Erythroblast (primary cell): ENCODE measurements around the gene EHBP1.
A peak's percentile ranks its signal among the peaks of the same experiment; 100 is the strongest.

ENCODE experiments used
- DNase-seq, 2 experiments: peaks; one replicate each; lab custom pipeline; 2025; lab: John Stamatoyannopoulos, UW
- GATA1 ChIP-seq: IDR thresholded peaks from 2 replicates; pipeline ENCODE4 v1.6.1; 2011; ENCODE audit warnings: low read depth, mild to moderate bottlenecking, control low read depth, low read length, moderate library complexity
- POLR2A ChIP-seq: IDR thresholded peaks from 2 replicates; pipeline ENCODE4 v1.6.1; 2011; ENCODE audit warnings: mild to moderate bottlenecking, low read length

Gene EHBP1

DNA sequence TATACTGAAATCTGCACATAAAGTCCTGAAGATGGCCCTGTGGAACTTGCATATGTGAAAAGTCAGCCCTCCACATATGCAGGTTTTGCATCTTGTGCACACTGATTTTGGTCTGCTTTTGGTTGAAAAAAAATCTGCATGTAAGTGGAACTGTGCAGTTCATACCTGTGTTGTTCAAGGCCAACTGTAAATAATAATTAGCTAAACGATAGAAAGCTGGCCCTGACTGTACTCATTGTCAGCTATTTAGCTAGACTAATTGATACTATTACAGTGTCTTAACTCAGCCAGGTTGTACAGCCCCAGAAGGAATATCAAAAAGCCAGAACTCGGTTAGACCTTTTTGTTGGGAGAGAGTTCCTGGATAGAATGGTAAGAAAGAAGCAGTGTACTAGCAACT, 54.5 kb downstream of the EHBP1 start:
- no peak for TF ChIP-seq POLR2A
- TF ChIP-seq GATA1 = no peak

DNA sequence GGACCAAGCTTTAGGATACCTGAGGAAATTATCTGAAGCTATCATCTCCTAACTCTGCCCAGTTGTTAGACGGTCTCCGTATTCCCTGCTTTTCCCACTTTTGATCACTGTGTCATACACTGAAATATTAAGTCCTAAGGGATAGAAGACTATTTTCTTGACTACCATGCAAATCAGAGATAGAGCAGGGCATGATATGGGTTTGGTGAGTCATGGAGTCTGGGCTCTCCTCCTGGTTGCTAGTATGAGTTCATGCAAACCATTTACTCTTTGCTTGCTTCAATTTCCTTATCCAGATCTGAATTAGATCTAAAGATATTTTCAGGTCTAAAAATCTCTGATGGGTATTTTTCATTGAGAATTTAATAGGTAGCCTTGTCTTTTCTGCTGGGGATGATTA, 55.0 kb downstream of the EHBP1 start:
- peak in 1 of 2 experiments; percentile 21 for DNase-seq
- TF ChIP-seq GATA1 (no peak), POLR2A (no peak)

More for the DNA sequence above, 54.5 kb downstream of the EHBP1 start:
- DNase-seq = no peak

GRCh38 chr2:62765619-62766376, 60.3 kb downstream of the EHBP1 start:
- TF ChIP-seq GATA1 (no peak), POLR2A (no peak)
- DNase-seq = no peak

GRCh38 chr2:62768615-62769014, 63.1 kb downstream of the EHBP1 start:
- TF ChIP-seq POLR2A (no peak), GATA1 (no peak)
- DNase-seq = no peak

DNA sequence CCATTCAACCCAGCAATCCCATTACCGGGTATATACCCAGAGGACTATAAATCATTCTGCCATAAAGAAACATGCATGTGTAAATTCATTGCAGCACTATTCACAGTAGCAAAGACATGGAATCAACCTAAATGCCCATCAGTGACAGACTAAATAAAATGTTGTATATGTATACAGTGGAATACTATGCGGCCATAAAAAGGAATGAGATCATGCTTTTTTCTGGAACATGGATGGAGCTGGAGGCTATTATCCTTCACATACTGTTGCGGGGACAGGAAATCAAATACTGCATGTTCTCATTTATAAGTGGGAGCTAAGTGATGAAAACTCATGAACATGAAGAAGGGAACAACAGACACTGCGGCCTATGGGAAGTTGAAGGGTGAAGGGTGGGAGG, 65.1 kb downstream of the EHBP1 start:
- DNase-seq = no peak
- TF ChIP-seq GATA1 = no peak

DNA sequence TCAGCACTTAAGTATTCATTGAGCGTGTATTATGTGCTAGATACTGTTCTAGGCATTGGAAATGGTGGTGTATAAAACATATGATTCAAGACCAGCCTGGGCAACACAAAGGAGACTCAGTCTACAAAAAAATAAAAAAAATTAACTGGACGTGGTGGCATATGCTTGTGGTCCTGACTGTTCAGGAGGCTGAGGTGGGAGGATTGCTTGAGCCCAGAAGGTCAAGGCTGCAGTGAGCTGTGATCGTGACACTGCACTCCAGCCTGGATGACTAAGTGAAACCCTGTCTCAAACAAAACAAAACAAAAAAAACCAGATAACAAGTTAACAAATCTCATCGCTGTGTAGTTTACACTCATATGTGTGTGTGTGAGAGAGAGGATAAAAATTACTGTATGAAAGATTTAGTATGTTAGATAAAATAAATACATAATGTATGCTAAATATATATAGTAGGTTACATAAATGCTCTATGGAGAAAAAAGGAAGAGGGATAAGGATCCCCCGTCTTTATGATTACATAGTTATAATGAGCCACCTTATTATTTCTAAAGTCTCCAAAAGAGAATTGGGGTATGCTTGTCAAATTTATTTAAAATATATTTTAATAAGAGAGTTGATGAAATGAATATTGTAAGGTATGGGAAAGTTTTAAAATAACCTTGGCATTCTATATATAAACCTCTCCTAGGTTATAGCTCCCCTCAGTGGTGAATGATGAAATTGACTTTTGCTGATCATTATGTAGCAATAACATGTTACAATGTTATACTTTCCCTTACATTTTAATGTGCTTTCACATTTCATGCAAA, 69.2 kb downstream of the EHBP1 start:
- DNase-seq = peak; percentile 57 to 79
- TF ChIP-seq POLR2A = no peak
- no peak for TF ChIP-seq GATA1

DNA sequence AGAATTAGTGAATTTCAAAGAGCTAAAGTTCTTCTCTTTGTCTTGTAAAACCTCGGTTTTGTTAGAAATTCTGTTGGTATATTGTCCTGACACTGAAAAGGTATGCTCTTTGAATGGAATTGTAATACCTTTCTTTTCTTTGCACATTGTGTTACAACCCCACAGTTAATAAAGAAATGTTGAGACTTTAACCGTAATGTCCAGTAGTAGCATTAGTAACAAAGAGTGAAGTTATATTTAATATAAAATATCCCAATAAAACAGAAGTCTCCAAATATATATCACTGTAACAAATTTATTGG, 69.8 kb downstream of the EHBP1 start:
- DNase-seq = no peak
- no peak for TF ChIP-seq GATA1
- no peak for TF ChIP-seq POLR2A

DNA sequence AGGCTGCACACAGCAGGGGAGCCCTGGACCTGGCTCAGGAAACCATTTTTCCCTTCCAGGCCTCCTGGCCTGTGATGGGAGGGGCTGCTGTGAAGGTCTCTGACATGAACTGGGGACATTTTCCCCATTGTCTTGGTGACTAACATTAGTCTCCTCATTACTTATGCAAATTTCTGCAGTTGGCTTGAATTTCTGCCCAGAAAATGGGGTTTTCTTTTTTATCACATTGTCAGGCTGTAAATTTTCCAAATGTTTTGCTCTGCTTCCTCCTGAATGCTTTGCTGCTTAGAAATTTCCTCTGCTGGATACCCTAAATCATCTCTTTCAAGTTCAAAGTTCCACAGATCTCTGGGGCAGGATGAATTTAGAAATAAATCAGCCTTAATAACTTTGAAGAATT, 78.2 kb downstream of the EHBP1 start:
- no peak for DNase-seq
- TF ChIP-seq POLR2A (no peak), GATA1 (no peak)

DNA sequence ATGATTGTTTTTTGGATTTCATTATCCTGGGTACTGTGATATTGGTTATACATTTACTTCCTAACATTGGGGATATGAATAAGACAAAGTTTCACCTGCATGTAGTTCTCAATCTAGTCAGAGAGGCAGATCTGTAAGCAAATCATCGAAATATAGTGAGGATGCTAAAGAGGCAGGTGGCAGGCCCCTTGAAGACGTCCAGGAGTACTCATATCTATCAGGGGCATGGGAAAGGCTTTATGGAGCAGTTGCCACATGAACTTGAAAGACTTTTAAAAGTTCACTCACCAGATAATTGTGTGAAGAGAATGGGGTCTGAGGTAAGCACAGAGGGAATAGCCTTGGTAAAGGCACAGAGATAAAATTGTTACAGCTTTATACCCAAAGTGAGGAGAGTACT, 78.8 kb downstream of the EHBP1 start:
- TF ChIP-seq POLR2A (no peak), GATA1 (no peak)
- DNase-seq = no peak

GRCh38 chr2:62785216-62785615, 79.7 kb downstream of the EHBP1 start:
- peak; percentile 5 to 47 for DNase-seq
- TF ChIP-seq POLR2A (no peak), GATA1 (no peak)

GRCh38 chr2:62785810-62786597, 80.5 kb downstream of the EHBP1 start:
- TF ChIP-seq POLR2A (no peak), GATA1 (no peak)

GRCh38 chr2:62787386-62787785, 81.9 kb downstream of the EHBP1 start:
- DNase-seq = peak; percentile 45 to 61
- no peak for TF ChIP-seq GATA1
- no peak for TF ChIP-seq POLR2A

More at GRCh38 chr2:62785810-62786597, 80.5 kb downstream of the EHBP1 start:
- peak in 1 of 2 experiments; percentile 10 for DNase-seq

DNA sequence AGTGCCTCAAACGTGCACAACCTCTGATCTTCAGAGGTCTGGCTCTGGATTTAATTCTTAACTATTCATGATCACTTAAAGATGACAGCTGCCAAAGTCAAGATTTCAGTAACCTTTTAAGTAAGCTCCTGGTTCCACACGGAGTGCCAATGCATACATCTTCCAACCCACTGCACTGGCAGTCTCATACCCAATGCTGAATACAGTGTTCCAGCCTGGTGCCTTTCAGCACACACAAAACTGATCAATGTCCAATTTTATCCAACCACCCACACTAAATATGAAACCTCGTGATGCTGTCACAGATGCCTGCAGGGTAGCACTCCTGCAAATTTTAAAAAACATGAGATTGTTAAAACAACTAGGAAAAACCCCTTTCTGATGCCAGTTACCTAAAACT, 84.0 kb downstream of the EHBP1 start:
- TF ChIP-seq GATA1 (no peak), POLR2A (no peak)
- no peak for DNase-seq

DNA sequence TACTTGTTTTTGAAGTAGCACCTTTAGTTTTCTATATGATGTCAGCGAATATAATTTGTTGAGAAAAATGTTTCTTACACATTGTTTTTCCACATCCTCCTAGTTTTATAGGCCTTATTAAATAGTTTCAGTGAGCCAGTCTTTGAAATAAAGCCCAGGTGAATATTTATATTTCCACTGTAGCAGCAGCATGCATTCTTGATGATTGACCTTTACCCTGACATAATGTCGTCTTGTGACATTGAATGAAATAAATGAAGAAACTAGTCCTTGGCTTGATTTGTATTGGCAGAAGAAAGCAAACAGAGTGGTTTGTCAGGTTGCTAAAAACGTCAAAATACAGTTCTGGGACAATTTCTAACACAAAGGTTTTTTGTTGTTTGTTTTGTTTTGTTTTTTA, 84.4 kb downstream of the EHBP1 start:
- no peak for DNase-seq
- TF ChIP-seq POLR2A (no peak), GATA1 (no peak)

GRCh38 chr2:62792408-62792807, 86.9 kb downstream of the EHBP1 start:
- no peak for DNase-seq
- TF ChIP-seq GATA1 (no peak), POLR2A (no peak)
